ENCODE measurements around the gene BPGM. TPM values are rescaled to one million over a fixed set of nuclear protein-coding genes. Genes with fewer than 3 reads are reported as not detected.

BPGM gene
- total and polyA plus RNA-seq, 9 of the 15 experiments (the other 6 are each of a cell fraction or from before 2014, with no cell fraction given), result 14.1 to 46.1 (median 21.2) TPM

DNA sequence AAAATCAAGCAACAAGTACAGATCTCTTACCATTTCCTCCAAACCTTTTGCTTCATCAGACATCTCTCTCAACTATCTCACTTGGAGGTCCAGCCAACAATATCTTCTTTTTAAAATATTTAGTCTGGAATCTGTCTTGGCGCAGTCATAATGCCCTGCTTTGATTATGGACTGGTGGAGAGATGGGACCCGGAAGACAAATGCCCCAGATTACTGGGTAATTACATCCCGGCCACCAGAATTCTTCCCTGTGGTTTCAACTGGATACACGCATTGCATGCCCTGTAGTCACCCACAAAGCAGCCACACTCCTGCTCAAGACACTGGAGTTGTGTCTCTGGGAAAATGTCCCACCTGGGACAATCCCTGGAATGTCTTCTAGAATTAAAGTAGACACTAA lies 65.5 kb downstream of the BPGM start:
- intact Hi-C loops (cut with micrococcal nuclease), result loop anchor here (10.0 kb wide), 1 partner anchor 197 kb away; no protein-coding TSS in a partner anchor
- BruUV-seq (replicated peaks), result no TSS peak
- POLR2A ChIA-PET, result no interaction called here

More for the DNA sequence above, 65.5 kb downstream of the BPGM start:
- H2AFZ ChIP-seq (ENCODE audit: low read depth, low read length), result no peak overlapping the region
- no peak for TF ChIP-seq HIVEP1 (CRISPR knock-in tag; IDR thresholded peaks at IDR 0.05)
- TF ChIP-seq, protein P1, sequence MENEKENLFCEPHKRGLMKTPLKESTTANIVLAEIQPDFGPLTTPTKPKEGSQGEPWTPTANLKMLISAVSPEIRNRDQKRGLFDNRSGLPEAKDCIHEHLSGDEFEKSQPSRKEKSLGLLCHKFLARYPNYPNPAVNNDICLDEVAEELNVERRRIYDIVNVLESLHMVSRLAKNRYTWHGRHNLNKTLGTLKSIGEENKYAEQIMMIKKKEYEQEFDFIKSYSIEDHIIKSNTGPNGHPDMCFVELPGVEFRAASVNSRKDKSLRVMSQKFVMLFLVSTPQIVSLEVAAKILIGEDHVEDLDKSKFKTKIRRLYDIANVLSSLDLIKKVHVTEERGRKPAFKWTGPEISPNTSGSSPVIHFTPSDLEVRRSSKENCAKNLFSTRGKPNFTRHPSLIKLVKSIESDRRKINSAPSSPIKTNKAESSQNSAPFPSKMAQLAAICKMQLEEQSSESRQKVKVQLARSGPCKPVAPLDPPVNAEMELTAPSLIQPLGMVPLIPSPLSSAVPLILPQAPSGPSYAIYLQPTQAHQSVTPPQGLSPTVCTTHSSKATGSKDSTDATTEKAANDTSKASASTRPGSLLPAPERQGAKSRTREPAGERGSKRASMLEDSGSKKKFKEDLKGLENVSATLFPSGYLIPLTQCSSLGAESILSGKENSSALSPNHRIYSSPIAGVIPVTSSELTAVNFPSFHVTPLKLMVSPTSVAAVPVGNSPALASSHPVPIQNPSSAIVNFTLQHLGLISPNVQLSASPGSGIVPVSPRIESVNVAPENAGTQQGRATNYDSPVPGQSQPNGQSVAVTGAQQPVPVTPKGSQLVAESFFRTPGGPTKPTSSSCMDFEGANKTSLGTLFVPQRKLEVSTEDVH (IDR thresholded peaks at IDR 0.05; ENCODE audit: low read depth, partially characterized antibody), result no peak
- no peak for TF ChIP-seq KAT2B (IDR thresholded peaks at IDR 0.05; ENCODE audit: low read depth, low read length)
- no peak for TF ChIP-seq MCM5 (IDR thresholded peaks at IDR 0.05; ENCODE audit: low read depth)
- TF ChIP-seq POLR2B (IDR thresholded peaks at IDR 0.05; ENCODE audit: low read depth, partially characterized antibody), result no peak
- no peak for TF ChIP-seq ZNF384 (IDR thresholded peaks at IDR 0.05; ENCODE audit: low read depth, low read length)
- TF ChIP-seq POLR2AphosphoS5 (IDR thresholded peaks at IDR 0.05; ENCODE audit: control insufficient read depth, insufficient read depth, low read depth, low read length), result no peak
- TF ChIP-seq HDAC3 (IDR thresholded peaks at IDR 0.05; ENCODE audit: borderline replicate concordance, partially characterized antibody), result no peak
- TF ChIP-seq TEAD4 (IDR thresholded peaks at IDR 0.05; ENCODE audit: low read length), result no peak
- no peak for TF ChIP-seq TEAD4 (CRISPR knock-in tag; IDR thresholded peaks at IDR 0.05; ENCODE audit: borderline replicate concordance)
- TF ChIP-seq BCOR (IDR thresholded peaks at IDR 0.05), result no peak
- TF ChIP-seq NCOA1 (IDR thresholded peaks at IDR 0.05; ENCODE audit: low read depth), result no peak
- TF ChIP-seq, protein P2, sequence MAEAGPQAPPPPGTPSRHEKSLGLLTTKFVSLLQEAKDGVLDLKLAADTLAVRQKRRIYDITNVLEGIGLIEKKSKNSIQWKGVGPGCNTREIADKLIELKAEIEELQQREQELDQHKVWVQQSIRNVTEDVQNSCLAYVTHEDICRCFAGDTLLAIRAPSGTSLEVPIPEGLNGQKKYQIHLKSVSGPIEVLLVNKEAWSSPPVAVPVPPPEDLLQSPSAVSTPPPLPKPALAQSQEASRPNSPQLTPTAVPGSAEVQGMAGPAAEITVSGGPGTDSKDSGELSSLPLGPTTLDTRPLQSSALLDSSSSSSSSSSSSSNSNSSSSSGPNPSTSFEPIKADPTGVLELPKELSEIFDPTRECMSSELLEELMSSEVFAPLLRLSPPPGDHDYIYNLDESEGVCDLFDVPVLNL (CRISPR knock-in tag; IDR thresholded peaks at IDR 0.05; ENCODE audit: low read depth), result no peak
- TF ChIP-seq SMC3 (conservative IDR thresholded peaks at IDR 0.05; ENCODE audit: insufficient read depth, low read depth, low read length), result no peak
- no peak for TF ChIP-seq ESRRB (CRISPR knock-in tag; IDR thresholded peaks at IDR 0.05; ENCODE audit: borderline replicate concordance)
- H3K36me3 ChIP-seq (ENCODE audit: control insufficient read depth, insufficient read depth, low read length), result no peaks in the 10 kb centered on the region
- DNase-seq (ENCODE audit: extremely low read depth in 1 of 4, low spot score in 3 of 4) (no peak), ATAC-seq (no peak), FAIRE-seq (no peak)
- H3K9me3 ChIP-seq (replicated peaks; ENCODE audit: control insufficient read depth, insufficient read depth, low read depth, low read length), result no peaks in the 10 kb centered on the region
- CTCF ChIA-PET (ENCODE audit: low intra/inter-chr PET ratio), result no interaction called here
- no peaks in the 10 kb centered on the region for H3K9me1 ChIP-seq (ENCODE audit: control insufficient read depth, insufficient read depth, low read length)
- no peak overlapping the region for H3K27ac ChIP-seq (ENCODE audit: extremely low read depth, low read depth, low read length)
- H4K20me1 ChIP-seq (replicated peaks; ENCODE audit: control insufficient read depth, insufficient read depth, low read length), result no peaks in the 10 kb centered on the region
- no peaks in the 10 kb centered on the region for H3K4me1 ChIP-seq (replicated peaks in 1 of 2; ENCODE audit: control insufficient read depth in 2 of 2, insufficient read depth in 2 of 2, low read length in 2 of 2)
- H3K79me2 ChIP-seq (ENCODE audit: control insufficient read depth, insufficient read depth, low read length), result no peaks in the 10 kb centered on the region
- no peak overlapping the region for H3K9ac ChIP-seq (ENCODE audit: insufficient read depth in 1 of 2, low read depth in 2 of 2, low read length in 2 of 2)
- WGBS (ENCODE audit: insufficient coverage, low coverage, missing lambda C conversion rate), result 0% methylated on average over 4 of the region's 4 CpGs
- in situ Hi-C loops (cut with MboI), result no loop called here
- H3K4me2 ChIP-seq (ENCODE audit: insufficient read depth, low read length), result no peak overlapping the region
- H3K27me3 ChIP-seq (ENCODE audit: control insufficient read depth in 2 of 2, insufficient read depth in 2 of 2, low read length in 2 of 2), result peaks cover 17 to 20% of the 10 kb centered on the region in 2 experiments
- H3K4me3 ChIP-seq, result no peak overlapping the region

All from K562 (cell line).